DMS153 treated with DMSO at 0.1 percent for 48 hours (cell line): ENCODE results near the gene PSMC3IP.

Experiments used
- DNase-seq: peaks from one replicate; lab custom pipeline; 2025; ENCODE audit not compliant: unreplicated experiment; lab: John Stamatoyannopoulos, UW

PSMC3IP gene

DNA sequence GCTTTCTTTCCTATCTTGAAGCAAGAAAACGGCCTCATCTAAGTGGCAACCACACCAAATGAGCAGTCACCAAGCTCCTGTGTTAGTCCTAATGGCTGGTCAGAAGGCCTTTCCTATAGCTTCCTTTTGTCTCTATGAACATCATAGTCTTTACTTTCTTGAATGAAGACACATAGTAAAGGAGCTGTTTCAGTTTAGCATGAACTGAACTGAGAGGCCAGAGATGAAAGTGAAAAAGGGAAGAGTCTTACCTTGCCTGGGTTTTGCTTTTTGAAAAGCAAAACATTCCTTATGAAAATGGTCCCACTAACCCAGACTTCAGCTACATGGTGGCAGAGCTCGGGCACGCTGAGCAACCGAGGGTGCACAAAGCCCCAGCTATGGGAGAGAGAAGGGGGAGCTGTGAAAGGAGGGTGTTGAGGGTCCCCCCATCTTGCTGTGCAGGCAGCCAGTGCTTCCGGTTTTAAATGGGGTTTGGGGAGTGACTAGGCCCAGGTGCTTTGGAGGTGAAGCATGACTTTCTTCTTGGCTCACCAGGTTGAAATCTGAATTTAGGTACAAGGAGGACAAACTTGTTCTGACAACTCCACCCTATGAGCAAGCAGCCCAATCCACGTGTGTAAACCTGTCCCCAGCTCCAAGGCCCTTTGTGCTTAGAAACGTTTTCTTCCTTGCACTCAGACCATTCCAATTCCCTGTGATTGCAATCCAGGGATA, 9.1 kb upstream of the PSMC3IP start:
- no peak for DNase-seq

DNA sequence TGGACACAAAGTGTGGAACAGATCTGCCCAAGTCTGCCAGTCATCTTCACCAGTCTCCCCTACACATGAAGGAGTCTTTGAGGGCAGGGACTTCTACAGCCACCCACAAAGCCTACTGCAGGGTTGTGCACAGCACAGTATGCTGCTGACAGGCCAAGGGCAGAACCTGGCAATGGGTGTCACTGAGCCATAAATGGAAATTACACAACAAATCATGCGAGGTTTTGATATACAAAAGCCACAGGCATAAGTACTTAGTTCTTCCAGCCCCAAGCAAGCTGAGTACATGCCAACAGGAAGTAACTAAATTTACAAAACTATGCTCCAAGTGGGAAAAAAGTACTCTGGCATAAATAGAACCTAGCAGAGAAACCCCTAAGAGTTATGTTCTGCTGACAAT, 7.8 kb upstream of the PSMC3IP start:
- no peak for DNase-seq

DNA sequence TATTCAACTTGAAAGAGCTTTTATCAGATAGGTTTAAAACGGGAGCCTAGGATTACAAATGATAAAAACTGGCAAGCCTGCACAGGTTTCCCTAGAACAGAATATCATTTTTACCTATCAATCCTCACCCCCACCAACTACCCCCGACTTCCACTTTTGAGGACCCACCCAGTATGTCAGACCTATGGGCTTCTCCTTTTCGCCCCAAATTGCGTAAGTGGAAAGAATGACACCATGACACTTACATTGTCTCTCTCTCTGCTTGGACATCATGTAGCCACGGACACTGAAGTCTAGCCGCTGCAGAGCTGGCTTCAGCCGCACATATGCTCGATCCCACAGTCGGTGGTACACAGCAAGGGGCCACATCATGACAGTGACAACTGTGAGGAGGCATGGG, 7.4 kb upstream of the PSMC3IP start:
- DNase-seq = no peak

DNA sequence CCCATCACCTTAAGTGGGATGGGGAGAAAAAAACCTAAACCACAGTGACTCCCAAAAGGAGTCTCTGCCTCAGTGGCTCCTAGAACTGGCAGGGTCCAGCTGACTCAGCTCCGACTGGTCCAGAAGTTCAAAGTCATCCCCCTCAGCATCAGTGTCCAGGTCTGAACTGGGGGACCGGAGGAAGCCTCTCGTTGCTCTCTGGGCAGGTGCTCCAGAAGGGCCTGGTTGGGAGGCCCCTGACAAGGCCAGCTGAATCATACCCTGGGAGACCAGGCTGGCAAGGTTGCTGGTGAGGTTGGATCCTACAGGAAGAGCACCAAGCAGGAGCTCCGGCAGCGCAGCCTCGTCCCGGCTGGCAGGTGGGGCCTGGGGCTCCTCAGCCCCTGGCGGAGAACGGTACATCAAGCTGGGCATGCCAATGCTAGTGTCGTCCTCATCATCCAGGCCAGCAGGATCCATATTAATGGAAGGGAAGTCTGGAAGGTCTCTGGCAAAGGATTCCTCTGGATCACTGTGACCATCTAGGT, 4.3 kb upstream of the PSMC3IP start:
- no peak for DNase-seq

DNA sequence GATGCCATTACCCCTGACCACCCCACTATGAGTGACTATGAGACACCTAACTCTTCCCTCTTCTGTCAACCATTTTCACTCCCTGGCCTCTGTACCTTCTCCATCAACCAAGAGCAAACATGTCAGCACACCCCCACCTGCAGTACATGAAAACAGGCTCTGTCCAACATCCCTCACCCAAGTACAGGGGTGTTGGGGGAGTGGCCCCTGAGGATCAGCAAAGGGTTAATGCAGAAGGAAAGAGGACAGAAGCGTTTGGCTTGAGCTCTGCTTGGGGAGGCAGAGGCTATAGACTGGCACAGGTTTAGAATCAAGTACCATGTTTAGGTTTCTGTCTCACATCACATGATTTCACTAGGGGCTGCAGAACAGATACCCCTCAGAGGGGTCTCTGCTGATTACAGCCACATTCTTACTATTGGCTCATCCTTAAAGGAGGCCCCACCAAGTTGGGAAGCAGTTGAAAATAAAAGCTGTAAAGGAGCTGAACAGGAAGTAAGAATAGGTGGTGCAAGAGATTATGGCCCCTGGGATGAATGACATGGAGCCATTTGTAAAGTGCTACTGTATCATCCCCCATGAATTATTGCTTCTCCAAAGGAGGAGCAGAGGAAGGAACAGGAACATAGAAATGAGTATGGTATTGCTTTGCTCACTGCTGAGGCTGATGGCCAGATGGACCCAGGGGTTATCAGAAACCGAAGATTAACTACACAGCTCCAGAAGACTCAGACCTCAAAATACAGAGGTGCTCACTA, 2.4 kb upstream of the PSMC3IP start:
- DNase-seq = no peak

DNA sequence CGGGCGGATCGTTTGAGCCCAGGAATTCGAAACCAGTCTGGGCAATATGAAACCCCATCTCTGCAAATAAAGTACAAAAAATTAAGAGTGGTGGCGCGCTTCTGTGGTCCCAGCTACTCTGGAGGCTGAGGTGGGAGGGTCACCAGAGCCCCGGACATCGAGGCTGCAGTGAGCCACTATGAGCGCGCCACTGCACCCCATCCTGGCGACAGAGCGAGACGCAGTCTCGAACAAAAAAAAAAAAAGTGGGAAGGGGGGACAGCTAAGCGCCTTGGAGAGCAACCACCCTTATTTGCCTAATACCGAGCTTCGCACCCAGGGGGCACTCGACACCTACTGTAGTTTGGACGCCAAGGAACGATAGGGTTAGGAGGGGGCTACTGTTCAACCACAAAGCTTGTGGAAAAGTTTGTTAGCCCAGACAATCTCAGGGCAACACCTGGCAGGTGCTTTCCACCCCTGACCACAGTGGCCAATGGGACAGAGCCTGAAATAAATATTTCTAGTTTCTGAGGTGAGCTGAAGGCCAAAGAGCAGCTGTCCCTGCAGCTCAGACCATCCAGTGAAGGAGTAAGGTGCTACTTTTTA, 847 bp upstream of the PSMC3IP start:
- peak; percentile 49 for DNase-seq

DNA sequence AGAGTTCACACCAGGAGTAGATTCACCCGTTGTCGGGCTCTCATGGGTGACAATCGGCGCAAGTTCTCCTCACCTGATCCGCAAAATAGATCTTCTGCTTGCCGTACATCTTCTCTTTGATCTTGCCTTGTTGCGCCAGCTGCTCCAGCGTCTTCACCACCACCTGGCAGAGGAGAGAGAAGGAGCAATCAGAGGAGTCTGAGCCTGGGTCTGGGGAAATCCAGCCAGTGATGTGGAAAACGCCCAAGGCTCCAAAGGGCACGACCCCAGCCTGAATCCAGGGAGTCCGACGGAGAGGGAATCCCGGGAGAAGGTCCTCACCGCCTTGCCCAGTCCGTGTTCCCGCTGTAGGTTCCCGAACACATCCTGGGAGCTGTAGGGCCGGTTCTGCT, 393 bp downstream of the PSMC3IP start:
- no peak for DNase-seq

DNA sequence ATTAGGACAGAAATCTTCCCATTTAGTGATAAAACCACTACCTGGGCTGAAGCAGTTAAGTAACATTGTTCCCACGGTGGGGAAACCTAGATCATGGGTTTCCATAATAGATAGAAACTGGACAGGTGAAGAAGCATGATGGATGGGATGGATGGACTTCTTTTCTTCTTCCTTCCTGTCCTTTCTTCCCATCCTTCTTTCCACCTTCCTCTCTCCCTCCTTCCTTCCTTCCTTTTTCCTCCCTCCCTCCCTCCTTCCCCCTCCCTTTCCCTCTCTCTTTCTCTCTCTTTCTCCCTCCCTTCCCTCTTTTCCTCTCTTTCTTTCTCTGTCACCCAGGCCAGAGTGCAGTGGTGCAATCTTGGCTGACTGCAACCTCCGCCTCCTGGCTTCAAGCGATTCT, 3.1 kb downstream of the PSMC3IP start:
- no peak for DNase-seq

DNA sequence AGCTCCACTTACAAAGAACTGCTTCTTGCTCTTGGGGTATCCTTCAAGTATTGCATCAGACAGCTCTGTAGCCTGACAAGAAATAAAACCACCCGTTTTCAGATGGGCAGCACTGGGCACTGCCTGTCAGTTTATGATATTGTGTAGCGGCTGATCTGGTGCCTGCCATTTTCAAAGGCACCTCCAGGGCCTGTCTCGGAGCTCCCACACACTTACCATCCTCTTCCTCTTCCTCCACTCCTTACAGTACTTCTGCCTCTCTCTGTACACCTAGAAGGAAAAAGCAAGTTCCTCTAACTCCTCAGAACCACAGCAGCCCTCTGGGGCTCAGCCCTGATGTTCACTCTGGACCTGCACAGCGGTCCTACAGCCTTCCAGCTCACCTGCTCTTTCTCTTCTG, 4.4 kb downstream of the PSMC3IP start:
- no peak for DNase-seq

DNA sequence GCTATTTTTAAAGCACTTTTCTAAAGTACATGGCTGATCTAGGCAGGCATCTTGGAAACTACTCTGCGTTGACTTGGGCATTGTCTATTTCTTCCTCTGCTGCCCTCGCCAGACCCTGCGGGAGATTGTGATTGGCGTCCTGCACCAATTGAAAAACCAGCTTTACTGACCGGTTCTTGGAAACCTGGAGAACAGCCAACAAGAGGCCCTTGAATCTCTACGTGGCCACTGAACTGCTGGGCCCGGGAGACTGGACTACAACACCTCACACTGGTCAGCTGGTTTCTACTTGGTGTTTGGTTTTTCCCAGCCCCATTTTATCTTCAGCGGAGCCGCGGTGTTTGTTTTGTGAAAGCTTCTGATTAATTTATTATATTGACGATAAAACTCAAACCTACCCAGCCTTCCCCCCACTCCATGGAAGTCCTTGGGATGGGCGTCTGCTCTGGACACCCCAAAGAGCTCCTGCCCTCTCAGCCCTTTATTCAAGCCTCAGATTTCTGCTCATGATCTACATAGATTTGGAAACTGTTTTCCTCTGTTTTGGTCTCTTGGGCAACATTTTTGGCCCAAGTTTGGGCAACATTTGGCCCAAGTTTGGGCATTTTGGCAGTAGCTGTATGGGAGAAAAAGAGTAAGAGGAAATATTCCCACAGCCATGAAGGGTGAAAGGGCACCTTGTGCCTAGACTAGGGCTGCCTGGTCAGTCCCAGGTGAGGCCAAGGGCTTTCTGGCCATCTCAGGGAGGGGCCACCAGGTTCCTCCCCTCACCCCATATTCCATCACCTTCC, 5.9 kb downstream of the PSMC3IP start:
- no peak for DNase-seq

DNA sequence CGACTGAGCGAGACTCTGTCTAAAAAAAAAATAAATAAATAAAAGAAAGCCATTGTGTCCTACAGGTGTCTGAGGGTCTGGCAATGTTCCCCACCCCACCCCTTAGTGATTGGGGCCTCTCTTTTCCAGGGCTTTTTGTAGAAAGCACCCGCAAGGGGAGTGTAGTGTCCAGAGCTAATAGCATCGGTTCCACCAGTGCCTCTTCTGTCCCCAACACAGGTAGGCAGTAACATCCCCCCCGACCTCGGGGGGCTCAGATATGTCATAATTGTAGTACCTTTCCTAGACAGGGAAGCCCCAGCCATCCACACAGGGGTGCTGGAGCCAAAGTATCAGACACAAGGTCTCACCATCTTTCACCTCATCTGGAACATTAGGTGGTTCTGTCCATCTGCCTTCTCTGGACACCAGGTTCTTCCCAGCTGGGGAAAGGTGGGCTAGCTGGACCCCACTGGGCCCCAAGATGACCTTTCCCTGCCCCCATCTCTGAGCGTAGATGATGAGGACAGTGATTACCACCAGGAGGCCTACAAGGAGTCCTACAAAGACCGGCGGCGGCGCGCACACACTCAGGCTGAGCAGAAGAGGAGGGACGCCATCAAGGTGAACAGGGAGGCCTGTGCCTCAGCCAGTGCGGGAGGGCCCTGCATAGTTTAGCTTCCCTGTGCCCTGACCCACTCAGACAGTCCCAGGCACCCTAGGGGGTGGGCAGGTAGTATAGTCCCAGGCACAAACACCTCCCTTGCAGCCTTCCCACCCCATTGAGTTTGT, 9.0 kb downstream of the PSMC3IP start:
- DNase-seq = no peak

DNA sequence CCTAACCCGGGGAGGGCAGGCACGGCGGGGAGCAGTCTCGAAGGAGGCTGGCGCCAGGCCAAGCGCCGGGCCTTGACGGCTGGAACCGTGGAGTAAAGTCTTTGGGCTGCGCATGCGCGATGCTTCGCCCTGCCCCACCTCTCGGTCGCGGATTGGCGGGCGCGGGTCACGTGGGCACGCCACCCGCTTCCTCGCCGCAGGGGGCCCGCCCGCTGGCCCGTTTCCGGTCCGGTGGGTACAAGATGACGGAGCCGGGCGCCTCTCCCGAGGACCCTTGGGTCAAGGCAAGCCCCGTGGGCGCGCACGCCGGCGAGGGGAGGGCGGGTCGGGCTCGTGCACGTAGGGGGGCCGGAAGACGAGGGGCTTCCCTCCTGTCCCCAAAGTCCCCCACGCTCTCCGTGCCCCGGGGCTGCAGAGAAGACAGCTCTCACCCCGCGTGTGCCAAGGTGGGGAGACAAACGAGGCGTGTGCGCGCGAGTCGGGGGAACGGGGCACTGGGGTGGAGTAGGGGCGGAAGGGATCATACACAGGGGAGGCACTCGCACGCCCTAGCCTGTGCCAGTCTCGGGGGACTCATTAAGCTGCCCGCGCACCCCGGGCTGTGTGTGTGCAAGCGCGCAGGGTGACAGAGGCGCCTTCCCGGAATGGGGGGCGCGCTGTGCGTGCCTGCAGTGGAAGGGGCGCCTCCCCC, 10.5 kb downstream of the PSMC3IP start, which contains the start of gene MLX:
MLX (plus strand) TSS at position 218 of the 691 bp plus-strand sequence; CDS start at position 243, 25 bp downstream.
- peak; percentile 89 for DNase-seq

DNA sequence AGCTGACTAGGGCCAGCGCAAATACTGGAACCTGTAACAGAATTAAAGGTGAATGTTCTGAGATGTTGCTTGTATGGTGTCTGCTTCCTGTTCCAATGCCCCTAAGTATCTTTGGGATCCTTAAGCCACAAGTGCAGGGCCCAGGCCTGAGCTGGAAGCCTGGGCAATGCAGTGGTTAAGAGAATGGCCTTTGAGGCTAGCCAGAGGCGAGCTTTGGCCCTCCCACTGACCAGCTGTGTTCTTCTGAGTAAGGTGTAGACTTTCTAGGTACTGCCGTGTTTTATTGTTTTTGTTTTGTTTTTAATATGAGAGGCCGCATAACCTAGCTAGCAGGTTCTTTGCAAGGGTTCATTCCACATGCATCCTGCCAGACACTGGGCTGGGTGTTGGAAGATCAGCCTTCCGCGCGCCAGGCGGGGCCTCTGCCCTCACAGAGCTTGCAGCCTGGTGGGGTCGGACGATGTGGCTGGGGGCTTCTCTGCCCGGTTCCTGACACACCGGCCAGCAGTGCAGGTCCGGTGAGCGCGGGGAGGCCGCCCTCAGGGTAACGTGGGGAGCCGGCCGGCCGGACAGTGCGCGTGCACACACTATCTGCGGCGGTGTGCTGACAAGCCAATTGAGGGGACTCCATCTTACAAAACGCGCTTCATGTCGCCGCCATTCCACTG, 11.2 kb downstream of the PSMC3IP start:
- no peak for DNase-seq

DNA sequence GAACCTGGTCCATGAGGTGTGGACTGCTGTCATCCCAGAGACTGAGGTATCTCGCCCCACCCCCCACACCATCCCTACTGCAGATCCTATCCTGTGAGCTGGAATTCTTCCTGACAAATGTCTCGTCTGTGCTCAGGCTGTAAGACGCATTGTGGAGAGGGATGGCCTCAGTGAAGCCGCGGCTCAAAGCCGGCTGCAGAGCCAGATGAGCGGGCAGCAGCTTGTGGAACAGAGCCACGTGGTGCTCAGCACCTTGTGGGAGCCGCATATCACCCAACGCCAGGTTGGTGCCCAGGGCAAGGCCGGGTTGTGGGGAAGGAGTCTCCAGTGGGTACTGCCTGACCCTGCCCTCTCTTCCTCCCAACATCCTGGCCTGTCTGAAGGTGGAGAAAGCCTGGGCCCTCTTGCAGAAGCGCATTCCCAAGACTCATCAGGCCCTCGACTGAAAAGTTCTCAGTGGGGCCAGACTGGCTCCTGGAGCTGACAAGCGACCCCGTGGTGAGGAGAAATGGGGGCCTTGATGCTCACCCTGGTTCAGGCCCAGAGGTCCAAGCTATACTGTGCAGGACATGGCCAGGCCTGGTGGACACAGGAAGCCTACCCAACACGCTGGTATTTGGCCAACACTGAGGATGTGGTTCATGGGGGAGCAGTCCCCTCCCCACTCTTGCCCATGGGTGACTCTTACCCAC, 11.9 kb downstream of the PSMC3IP start:
- no peak for DNase-seq

DNA sequence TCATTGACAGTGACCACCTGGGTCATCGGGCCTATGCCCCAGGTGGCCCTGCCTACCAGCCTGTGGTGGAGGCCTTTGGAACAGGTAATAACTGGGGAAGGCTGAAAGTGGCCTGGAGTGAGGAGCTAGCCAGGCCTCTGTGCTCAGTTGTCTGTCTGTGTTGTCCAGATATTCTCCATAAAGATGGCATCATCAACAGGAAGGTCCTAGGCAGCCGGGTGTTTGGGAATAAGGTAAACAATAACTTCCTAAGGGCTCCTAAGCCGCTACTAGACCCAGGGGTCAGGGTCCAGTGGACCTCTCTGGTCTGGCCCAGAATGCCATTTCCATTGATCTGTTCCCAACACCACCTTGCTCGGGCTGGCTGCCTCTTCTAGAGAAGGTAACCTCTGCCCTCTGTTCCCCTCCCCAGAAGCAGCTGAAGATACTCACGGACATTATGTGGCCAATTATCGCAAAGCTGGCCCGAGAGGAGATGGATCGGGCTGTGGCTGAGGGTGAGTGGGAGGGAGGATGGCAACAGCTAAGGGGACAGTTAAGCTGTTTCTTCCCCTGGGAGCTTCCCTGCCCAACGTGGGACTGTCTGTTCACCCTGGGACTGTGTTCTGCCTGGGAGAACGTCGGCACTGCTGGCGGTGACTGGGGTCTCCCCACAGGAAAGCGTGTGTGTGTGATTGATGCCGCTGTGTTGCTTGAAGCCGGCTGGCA, 12.6 kb downstream of the PSMC3IP start:
- DNase-seq = no peak

DNA sequence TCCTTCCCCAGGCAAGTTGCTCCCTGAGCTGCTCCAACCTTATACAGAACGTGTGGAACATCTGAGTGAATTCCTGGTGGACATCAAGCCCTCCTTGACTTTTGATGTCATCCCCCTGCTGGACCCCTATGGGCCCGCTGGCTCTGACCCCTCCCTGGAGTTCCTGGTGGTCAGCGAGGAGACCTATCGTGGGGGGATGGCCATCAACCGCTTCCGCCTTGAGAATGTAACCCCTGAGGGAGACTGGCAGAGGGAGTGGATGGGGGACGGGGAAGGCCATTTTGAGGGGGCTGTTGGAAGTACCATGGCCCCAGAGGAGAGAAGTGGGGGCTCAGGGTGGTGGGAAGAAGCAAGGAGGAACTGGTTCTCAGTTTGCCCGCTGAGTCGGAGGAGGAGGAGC, 13.6 kb downstream of the PSMC3IP start:
- DNase-seq = no peak

DNA sequence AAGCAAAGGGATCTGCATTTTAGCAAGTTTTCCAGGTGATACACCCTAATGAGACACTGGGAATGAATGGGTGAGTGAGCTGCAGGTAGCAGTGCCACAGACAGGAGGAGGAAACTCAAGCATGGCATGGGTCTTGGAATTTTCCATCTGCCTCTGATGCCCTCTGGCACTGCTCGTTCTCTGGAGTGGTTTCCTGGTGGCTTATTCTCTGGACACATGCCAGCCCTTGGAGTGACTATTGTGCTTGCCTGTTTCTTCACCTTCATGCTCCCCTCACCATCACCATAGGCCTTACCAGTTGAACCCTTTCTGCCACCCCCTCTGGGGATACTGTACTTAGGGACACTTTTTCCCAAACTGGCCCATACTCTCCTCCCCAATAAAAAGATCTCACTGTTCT, 14.0 kb downstream of the PSMC3IP start:
- no peak for DNase-seq

DNA sequence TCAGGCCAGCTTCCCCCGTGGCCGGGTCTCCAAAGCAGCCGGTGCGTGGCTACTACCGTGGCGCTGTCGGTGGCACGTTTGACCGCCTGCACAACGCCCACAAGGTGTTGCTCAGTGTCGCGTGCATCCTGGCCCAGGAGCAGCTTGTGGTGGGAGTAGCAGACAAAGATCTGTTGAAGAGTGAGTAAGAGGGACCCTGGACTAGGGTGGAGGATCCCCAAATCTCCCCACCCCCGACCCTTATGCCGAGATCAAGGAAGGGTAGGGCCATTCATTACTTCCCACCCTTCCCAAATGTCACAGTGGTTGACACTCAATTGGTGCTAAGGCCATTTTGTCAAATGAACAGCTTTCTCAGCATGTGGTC, 14.4 kb downstream of the PSMC3IP start:
- DNase-seq = no peak
